SKM-1 (cell line): ENCODE data around the gene MTHFD2.
A peak's percentile ranks its signal among the peaks of the same experiment; 100 is the strongest.
"Not testable (repeated sequence)": the region's sequence is repeated elsewhere in the genome, so short reads cannot be mapped to it uniquely, and the experiment has no call there.

Source experiments
- DNase-seq: peaks from one replicate; lab custom pipeline; 2025; ENCODE audit not compliant: unreplicated experiment; lab: John Stamatoyannopoulos, UW

Gene MTHFD2

GRCh38 chr2:74198461-74199274 is at the start of gene MTHFD2:
Gene MTHFD2 (plus strand): TSS chr2:74198615. CDS start chr2:74198642, 27 bp downstream.
- DNase-seq, result peak; percentile 92

- no peak for DNase-seq
Measured at GRCh38 chr2:74149247-74149525, 49.2 kb upstream of the MTHFD2 start.

- no peak for DNase-seq
Measured at GRCh38 chr2:74149570-74150319, 48.7 kb upstream of the MTHFD2 start.

GRCh38 chr2:74152954-74153353 is 45.5 kb upstream of the MTHFD2 start:
- DNase-seq, result no peak

GRCh38 chr2:74155830-74156229 is 42.6 kb upstream of the MTHFD2 start:
- no peak for DNase-seq

GRCh38 chr2:74162951-74163350 is 35.5 kb upstream of the MTHFD2 start:
- no peak for DNase-seq

GRCh38 chr2:74164761-74165160 is 33.7 kb upstream of the MTHFD2 start:
- no peak for DNase-seq

GRCh38 chr2:74168739-74169138 is 29.7 kb upstream of the MTHFD2 start:
- DNase-seq, result no peak

- no peak for DNase-seq
Measured at GRCh38 chr2:74174909-74175308, 23.5 kb upstream of the MTHFD2 start.

GRCh38 chr2:74177696-74178095 is 20.7 kb upstream of the MTHFD2 start:
- no peak for DNase-seq

GRCh38 chr2:74178211-74179062 is 20.0 kb upstream of the MTHFD2 start, which contains the start of gene MOB1A:
Gene MOB1A (minus strand): TSS chr2:74178879. CDS start chr2:74178674, 205 bp downstream.
- DNase-seq, result peak; percentile 94

GRCh38 chr2:74179063-74179865 is 19.2 kb upstream of the MTHFD2 start:
- DNase-seq, result no peak

GRCh38 chr2:74181739-74182138 is 16.7 kb upstream of the MTHFD2 start:
- peak; percentile 98 for DNase-seq

GRCh38 chr2:74183878-74184277 is 14.5 kb upstream of the MTHFD2 start:
- no peak for DNase-seq

- peak; percentile 94 for DNase-seq
Measured at GRCh38 chr2:74186038-74186437, 12.4 kb upstream of the MTHFD2 start.

- not testable (repeated sequence) for DNase-seq
Measured at GRCh38 chr2:74186706-74187105, 11.7 kb upstream of the MTHFD2 start.

- no peak for DNase-seq
Measured at GRCh38 chr2:74188018-74188601, 10.3 kb upstream of the MTHFD2 start.

GRCh38 chr2:74188696-74189095 is 9.7 kb upstream of the MTHFD2 start:
- no peak for DNase-seq

GRCh38 chr2:74191596-74192380 is 6.6 kb upstream of the MTHFD2 start:
- no peak for DNase-seq
